A673 (cell line): ENCODE results near the gene FEV.

Experiments used
- CTCF ChIP-seq: fragments of 300-800, 200-600 bp; sonication (generic); conservative IDR thresholded peaks from 2 replicates; pipeline ENCODE4 v1.5.1; 2017; ENCODE audit warnings: low read depth, mild to moderate bottlenecking, antibody characterized with exemption, low read length, moderate library complexity, mixed read lengths
- EZH2 ChIP-seq: fragments of 200-600 bp; sonication (generic); IDR thresholded peaks from 2 replicates; pipeline ENCODE4 v1.6.1; 2017; ENCODE audit warnings: borderline replicate concordance, low read depth, mild to moderate bottlenecking, mixed read lengths, antibody characterized with exemption, low read length; ENCODE audit not compliant: poor library complexity, severe bottlenecking

DNA sequence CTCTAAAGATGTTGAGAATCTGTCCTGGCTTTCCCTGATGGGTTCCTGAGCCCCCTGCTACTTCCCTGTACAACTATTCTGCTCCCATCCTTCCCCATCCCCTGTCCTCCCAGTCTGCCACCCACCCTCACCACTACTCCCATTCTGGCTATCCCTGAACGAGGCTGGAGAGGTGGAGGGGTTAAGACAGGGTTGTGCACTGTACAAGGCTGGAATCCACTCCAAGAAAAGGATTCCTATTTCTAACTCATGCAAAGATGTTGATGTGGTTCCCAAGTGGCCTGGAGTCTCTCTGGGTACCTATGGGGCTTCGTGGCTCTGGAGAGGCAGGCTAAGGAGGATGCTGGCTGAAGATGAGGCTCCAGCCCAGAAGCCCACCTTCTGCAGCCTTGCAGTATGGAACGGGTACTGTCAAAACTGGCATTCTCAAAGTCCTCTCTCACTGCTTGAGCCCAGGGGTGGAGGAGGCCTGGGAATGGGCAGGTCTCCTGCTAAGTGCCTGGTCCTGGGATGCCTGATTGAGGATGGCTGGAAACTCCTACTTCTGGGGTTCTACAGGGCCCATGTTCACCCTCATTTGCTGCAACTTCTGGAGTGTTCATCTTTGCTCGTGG is 1.3 kb upstream of the FEV start:
- TF ChIP-seq CTCF (no peak), EZH2 (no peak)
